Measurements from ENCODE around the gene AGAP2. TPM values are rescaled to one million over a fixed set of nuclear protein-coding genes. Genes with fewer than 3 reads are reported as not detected.

AGAP2 gene
- total RNA-seq, 1 experiment from 2014 or later: 2.0 TPM

DNA sequence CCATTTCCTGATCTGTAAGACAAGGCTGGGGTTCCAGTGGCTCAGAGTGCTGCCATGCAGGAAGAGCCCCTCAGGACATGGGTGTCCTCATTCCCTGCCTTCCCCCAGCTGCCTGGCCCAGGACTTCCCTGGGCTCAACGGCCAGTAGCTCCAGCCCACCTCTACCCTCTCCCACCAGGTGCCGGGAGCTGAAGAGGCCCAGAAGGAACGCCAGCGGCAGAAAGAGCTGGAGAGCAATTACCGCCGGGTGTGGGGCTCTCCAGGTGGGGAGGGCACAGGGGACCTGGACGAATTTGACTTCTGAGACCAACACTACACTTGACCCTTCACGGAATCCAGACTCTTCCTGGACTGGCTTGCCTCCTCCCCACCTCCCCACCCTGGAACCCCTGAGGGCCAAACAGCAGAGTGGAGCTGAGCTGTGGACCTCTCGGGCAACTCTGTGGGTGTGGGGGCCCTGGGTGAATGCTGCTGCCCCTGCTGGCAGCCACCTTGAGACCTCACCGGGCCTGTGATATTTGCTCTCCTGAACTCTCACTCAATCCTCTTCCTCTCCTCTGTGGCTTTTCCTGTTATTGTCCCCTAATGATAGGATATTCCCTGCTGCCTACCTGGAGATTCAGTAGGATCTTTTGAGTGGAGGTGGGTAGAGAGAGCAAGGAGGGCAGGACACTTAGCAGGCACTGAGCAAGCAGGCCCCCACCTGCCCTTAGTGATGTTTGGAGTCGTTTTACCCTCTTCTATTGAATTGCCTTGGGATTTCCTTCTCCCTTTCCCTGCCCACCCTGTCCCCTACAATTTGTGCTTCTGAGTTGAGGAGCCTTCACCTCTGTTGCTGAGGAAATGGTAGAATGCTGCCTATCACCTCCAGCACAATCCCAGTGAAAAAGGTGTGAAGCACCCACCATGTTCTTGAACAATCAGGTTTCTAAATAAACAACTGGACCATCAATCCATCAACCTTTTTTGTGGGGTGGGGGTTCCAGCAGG lies 17.6 kb downstream of the AGAP2 start:
- no peak for ATAC-seq
- H3K4me3 Mint-ChIP-seq: no peak overlapping the region
- no peak overlapping the region for H3K27ac Mint-ChIP-seq
- TF ChIP-seq FOXP1 (CRISPR knock-in tag; IDR thresholded peaks at IDR 0.05; ENCODE audit: borderline replicate concordance) (no peak), TCF7 (CRISPR knock-in tag; IDR thresholded peaks at IDR 0.05; ENCODE audit: low read depth) (no peak), ESRRA (CRISPR knock-in tag; IDR thresholded peaks at IDR 0.05; ENCODE audit: borderline replicate concordance) (no peak), ZNF416 (CRISPR knock-in tag; IDR thresholded peaks at IDR 0.05) (no peak), TEAD1 (CRISPR knock-in tag; IDR thresholded peaks at IDR 0.05) (no peak), CREM (CRISPR knock-in tag; IDR thresholded peaks at IDR 0.05) (no peak), HMGA2 (CRISPR knock-in tag; IDR thresholded peaks at IDR 0.05) (no peak), TEAD4 (CRISPR knock-in tag; IDR thresholded peaks at IDR 0.05) (no peak)
- TF ChIP-seq, protein P1, sequence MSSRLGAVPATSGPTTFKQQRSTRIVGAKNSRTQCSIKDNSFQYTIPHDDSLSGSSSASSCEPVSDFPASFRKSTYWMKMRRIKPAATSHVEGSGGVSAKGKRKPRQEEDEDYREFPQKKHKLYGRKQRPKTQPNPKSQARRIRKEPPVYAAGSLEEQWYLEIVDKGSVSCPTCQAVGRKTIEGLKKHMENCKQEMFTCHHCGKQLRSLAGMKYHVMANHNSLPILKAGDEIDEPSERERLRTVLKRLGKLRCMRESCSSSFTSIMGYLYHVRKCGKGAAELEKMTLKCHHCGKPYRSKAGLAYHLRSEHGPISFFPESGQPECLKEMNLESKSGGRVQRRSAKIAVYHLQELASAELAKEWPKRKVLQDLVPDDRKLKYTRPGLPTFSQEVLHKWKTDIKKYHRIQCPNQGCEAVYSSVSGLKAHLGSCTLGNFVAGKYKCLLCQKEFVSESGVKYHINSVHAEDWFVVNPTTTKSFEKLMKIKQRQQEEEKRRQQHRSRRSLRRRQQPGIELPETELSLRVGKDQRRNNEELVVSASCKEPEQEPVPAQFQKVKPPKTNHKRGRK (CRISPR knock-in tag; IDR thresholded peaks at IDR 0.05; ENCODE audit: borderline replicate concordance): no peak
- TF ChIP-seq, protein P2, sequence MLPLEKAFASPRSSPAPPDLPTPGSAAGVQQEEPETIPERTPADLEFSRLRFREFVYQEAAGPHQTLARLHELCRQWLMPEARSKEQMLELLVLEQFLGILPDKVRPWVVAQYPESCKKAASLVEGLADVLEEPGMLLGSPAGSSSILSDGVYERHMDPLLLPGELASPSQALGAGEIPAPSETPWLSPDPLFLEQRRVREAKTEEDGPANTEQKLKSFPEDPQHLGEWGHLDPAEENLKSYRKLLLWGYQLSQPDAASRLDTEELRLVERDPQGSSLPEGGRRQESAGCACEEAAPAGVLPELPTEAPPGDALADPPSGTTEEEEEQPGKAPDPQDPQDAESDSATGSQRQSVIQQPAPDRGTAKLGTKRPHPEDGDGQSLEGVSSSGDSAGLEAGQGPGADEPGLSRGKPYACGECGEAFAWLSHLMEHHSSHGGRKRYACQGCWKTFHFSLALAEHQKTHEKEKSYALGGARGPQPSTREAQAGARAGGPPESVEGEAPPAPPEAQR (CRISPR knock-in tag; IDR thresholded peaks at IDR 0.05): no peak
- H3K27me3 Mint-ChIP-seq (ENCODE audit: low read depth): peaks cover 33% of the 10 kb centered on the region
- DNase-seq (ENCODE audit: low spot score): no peak
- no peaks in the 10 kb centered on the region for H3K9me3 Mint-ChIP-seq
- POLR2A ChIA-PET: no interaction called here
- CTCF ChIA-PET: interaction anchor here (1.2 to 2.4 kb wide), 3 partner anchors 16 to 88 kb away, joined by 3 to 6 read pairs (median 4); partner anchors contain the start of gene B4GALNT1
- H3K36me3 Mint-ChIP-seq: peaks cover 16% of the 10 kb centered on the region
- H3K4me1 Mint-ChIP-seq: peaks cover 2% of the 10 kb centered on the region; the same call in 1 of the 2 replicates

DNA sequence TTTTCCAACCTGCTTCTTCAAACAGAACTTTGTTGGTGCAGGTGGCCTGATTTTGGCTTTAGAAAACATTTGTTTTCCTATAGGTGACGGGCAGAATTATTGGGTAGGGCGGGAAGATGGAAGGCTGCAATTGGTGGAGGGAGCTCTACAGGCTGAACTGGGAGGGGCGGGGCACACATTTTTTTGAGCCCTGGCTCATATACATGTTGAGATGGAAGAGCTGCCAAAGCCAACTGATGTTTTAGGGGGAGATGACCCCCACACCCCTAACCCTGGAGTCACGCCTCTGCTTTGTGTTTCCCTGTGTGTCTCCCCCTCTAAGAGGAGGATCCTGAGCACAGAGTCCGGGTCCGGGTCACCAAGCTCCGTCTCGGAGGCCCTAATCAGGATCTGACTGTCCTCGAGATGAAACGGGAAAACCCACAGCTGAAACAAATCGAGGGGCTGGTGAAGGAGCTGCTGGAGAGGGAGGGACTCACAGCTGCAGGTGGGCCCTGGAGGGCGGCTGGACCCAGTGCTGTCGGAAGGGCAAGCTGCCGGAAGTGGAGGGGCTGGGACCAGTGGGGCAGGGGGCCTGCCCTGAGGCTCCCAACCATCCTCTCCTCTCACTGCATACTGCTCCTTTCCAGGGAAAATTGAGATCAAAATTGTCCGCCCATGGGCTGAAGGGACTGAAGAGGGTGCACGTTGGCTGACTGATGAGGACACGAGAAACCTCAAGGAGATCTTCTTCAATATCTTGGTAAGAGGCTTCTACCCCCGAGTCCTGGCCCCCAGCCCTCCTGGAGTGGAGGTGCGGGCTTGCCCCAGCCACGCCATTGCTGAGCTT lies 18.6 kb downstream of the AGAP2 start:
- no peak overlapping the region for H3K4me3 Mint-ChIP-seq
- TF ChIP-seq NR1H2 (CRISPR knock-in tag; IDR thresholded peaks at IDR 0.05) (no peak), TP53 (CRISPR knock-in tag; IDR thresholded peaks at IDR 0.05) (no peak), IRF2 (CRISPR knock-in tag; IDR thresholded peaks at IDR 0.05; ENCODE audit: borderline replicate concordance, low read depth) (no peak), CBFB (CRISPR knock-in tag; IDR thresholded peaks at IDR 0.05; ENCODE audit: low read depth) (no peak), ZBTB21 (CRISPR knock-in tag; IDR thresholded peaks at IDR 0.05; ENCODE audit: borderline replicate concordance) (no peak), ESRRA (CRISPR knock-in tag; IDR thresholded peaks at IDR 0.05; ENCODE audit: borderline replicate concordance) (no peak), FOXP1 (CRISPR knock-in tag; IDR thresholded peaks at IDR 0.05; ENCODE audit: borderline replicate concordance) (no peak), SMAD3 (CRISPR knock-in tag; IDR thresholded peaks at IDR 0.05; ENCODE audit: borderline replicate concordance) (no peak), JUN (CRISPR knock-in tag; IDR thresholded peaks at IDR 0.05) (no peak), SP1 (CRISPR knock-in tag; conservative IDR thresholded peaks at IDR 0.05) (no peak), NR3C1 (CRISPR knock-in tag; conservative IDR thresholded peaks at IDR 0.05; ENCODE audit: low read depth) (no peak)
- TF ChIP-seq, protein P3, sequence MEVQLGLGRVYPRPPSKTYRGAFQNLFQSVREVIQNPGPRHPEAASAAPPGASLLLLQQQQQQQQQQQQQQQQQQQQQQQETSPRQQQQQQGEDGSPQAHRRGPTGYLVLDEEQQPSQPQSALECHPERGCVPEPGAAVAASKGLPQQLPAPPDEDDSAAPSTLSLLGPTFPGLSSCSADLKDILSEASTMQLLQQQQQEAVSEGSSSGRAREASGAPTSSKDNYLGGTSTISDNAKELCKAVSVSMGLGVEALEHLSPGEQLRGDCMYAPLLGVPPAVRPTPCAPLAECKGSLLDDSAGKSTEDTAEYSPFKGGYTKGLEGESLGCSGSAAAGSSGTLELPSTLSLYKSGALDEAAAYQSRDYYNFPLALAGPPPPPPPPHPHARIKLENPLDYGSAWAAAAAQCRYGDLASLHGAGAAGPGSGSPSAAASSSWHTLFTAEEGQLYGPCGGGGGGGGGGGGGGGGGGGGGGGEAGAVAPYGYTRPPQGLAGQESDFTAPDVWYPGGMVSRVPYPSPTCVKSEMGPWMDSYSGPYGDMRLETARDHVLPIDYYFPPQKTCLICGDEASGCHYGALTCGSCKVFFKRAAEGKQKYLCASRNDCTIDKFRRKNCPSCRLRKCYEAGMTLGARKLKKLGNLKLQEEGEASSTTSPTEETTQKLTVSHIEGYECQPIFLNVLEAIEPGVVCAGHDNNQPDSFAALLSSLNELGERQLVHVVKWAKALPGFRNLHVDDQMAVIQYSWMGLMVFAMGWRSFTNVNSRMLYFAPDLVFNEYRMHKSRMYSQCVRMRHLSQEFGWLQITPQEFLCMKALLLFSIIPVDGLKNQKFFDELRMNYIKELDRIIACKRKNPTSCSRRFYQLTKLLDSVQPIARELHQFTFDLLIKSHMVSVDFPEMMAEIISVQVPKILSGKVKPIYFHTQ (CRISPR knock-in tag; IDR thresholded peaks at IDR 0.05): no peak
- TF ChIP-seq, protein P4, sequence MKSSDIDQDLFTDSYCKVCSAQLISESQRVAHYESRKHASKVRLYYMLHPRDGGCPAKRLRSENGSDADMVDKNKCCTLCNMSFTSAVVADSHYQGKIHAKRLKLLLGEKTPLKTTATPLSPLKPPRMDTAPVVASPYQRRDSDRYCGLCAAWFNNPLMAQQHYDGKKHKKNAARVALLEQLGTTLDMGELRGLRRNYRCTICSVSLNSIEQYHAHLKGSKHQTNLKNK (CRISPR knock-in tag; IDR thresholded peaks at IDR 0.05): no peak
- TF ChIP-seq, protein P5, sequence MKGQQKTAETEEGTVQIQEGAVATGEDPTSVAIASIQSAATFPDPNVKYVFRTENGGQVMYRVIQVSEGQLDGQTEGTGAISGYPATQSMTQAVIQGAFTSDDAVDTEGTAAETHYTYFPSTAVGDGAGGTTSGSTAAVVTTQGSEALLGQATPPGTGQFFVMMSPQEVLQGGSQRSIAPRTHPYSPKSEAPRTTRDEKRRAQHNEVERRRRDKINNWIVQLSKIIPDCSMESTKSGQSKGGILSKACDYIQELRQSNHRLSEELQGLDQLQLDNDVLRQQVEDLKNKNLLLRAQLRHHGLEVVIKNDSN (CRISPR knock-in tag; IDR thresholded peaks at IDR 0.05): no peak
- H3K27me3 Mint-ChIP-seq (ENCODE audit: low read depth): peaks cover 25% of the 10 kb centered on the region
- no peak for DNase-seq (ENCODE audit: low spot score)
- H3K27ac Mint-ChIP-seq: no peak overlapping the region
- ChIA-PET CTCF (interaction anchor here (0.7 to 2.4 kb wide), 6 partner anchors 17 to 87 kb away, joined by 3 to 6 read pairs (median 3); partner anchors contain the start of genes B4GALNT1, EEF1AKMT3 and OS9), POLR2A (no interaction called here)
- H3K9me3 Mint-ChIP-seq: no peaks in the 10 kb centered on the region
- H3K36me3 Mint-ChIP-seq: peaks cover 16% of the 10 kb centered on the region
- no peaks in the 10 kb centered on the region for H3K4me1 Mint-ChIP-seq
- ATAC-seq: no peak
